DND-41 (cell line): ENCODE data around the gene KIF3C.

Experiments used
- EZH2 ChIP-seq: IDR thresholded peaks from 3 replicates; pipeline ENCODE4 v1.6.1; 2012; ENCODE audit warnings: borderline replicate concordance, low read depth, mild to moderate bottlenecking, moderate library complexity, low read length, inconsistent platforms; ENCODE audit not compliant: severe bottlenecking
- TF ChIP-seq, protein P1 (sequence below): IDR thresholded peaks from 2 replicates; pipeline ENCODE4 v1.5.1; 2012; ENCODE audit warnings: borderline replicate concordance, low read length, moderate library complexity, mild to moderate bottlenecking; ENCODE audit not compliant: poor library complexity, severe bottlenecking; ENCODE audit errors: extremely low read depth

DNA sequence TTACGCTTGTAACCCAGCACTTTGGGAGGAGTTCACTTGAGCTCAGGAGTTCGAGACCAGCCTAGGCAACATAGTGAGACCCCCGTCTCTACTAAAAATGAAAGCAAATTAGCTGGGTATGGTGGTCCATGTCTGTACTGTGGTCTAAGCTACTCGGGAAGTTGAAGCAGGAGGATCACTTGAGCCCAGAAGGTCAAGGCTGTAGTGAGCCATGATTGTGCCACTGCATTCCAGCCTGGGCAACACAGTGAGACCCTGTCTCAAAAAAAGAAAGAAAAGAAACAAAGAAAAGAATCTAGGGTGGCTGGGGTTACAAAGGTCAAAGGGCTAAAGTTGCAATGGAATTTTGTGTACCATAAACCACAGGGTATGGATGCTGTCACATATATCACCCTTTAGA lies 41.3 kb downstream of the KIF3C start:
- TF ChIP-seq, protein P1, sequence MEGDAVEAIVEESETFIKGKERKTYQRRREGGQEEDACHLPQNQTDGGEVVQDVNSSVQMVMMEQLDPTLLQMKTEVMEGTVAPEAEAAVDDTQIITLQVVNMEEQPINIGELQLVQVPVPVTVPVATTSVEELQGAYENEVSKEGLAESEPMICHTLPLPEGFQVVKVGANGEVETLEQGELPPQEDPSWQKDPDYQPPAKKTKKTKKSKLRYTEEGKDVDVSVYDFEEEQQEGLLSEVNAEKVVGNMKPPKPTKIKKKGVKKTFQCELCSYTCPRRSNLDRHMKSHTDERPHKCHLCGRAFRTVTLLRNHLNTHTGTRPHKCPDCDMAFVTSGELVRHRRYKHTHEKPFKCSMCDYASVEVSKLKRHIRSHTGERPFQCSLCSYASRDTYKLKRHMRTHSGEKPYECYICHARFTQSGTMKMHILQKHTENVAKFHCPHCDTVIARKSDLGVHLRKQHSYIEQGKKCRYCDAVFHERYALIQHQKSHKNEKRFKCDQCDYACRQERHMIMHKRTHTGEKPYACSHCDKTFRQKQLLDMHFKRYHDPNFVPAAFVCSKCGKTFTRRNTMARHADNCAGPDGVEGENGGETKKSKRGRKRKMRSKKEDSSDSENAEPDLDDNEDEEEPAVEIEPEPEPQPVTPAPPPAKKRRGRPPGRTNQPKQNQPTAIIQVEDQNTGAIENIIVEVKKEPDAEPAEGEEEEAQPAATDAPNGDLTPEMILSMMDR = no peak
- no peak for TF ChIP-seq EZH2
